ENCODE results near the gene STRAP. TPM values are rescaled to one million over a fixed set of nuclear protein-coding genes. Genes with fewer than 3 reads are reported as not detected.

The STRAP gene
- total and polyA plus RNA-seq, 10 of the 15 experiments (the other 5 are each of a cell fraction or from before 2014, with no cell fraction given) = 64.3 to 281 (median 119) TPM

DNA sequence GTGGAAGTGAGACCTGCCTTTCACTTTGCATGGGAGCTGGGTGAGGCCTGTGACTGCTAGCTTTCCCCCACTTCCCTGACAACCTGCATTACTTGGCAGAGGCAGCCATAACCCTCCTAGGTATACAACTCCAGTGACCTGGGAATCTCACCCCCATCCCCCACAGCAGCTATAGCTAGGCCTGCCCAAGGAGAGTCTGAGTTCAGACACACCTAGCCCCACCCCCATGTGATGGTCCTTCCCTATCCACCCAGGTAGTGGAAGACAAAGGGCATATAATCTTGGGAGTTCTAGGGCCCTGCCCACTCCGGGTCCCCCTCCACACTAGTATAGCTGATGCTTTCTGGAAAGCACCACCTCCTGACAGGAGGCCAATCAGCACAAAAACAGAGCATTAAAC is 6.3 kb upstream of the STRAP start:
- no peak overlapping the region for H3K27ac ChIP-seq (ENCODE audit: control insufficient read depth, insufficient read depth)
- ChIA-PET CTCF (interaction anchor here (1.3 to 1.9 kb wide), 2 partner anchors 12 to 343 kb away, joined by 4 to 5 read pairs; no protein-coding TSS in a partner anchor), POLR2A (interaction anchor here (0.5 to 0.6 kb wide), 2 partner anchors 8 to 36 kb away, joined by 3 read pairs; no protein-coding TSS in a partner anchor), RAD21 (ENCODE audit: unreplicated experiment) (no interaction called here), SMC1A (ENCODE audit: uncharacterized antibody, unreplicated experiment) (interaction anchor here (1.0 kb wide), 1 partner anchor 265 kb away, joined by 3 read pairs; no protein-coding TSS in a partner anchor)
- H3K9me3 ChIP-seq (replicated peaks; ENCODE audit: control insufficient read depth, insufficient read depth, low read length) = no peaks in the 10 kb centered on the region; the same call in 2 of the 3 replicates
- TF ChIP-seq POLR2AphosphoS5 (IDR thresholded peaks at IDR 0.05; ENCODE audit: low read length) = no peak
- no peak for TF ChIP-seq CBFB (IDR thresholded peaks at IDR 0.05; ENCODE audit: low read depth)
- no peak for TF ChIP-seq NBN (IDR thresholded peaks at IDR 0.05)
- no peak for TF ChIP-seq FOXK2 (IDR thresholded peaks at IDR 0.05)
- TF ChIP-seq, protein P1, sequence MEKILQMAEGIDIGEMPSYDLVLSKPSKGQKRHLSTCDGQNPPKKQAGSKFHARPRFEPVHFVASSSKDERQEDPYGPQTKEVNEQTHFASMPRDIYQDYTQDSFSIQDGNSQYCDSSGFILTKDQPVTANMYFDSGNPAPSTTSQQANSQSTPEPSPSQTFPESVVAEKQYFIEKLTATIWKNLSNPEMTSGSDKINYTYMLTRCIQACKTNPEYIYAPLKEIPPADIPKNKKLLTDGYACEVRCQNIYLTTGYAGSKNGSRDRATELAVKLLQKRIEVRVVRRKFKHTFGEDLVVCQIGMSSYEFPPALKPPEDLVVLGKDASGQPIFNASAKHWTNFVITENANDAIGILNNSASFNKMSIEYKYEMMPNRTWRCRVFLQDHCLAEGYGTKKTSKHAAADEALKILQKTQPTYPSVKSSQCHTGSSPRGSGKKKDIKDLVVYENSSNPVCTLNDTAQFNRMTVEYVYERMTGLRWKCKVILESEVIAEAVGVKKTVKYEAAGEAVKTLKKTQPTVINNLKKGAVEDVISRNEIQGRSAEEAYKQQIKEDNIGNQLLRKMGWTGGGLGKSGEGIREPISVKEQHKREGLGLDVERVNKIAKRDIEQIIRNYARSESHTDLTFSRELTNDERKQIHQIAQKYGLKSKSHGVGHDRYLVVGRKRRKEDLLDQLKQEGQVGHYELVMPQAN (conservative IDR thresholded peaks at IDR 0.05) = no peak
- no peak for TF ChIP-seq CBX3 (IDR thresholded peaks at IDR 0.05; ENCODE audit: borderline replicate concordance, low read depth)
- no peak for TF ChIP-seq NFYA (IDR thresholded peaks at IDR 0.05; ENCODE audit: borderline replicate concordance, low read depth, low read length)
- no peak for TF ChIP-seq PAX8 (IDR thresholded peaks at IDR 0.05)
- TF ChIP-seq EGR1 (IDR thresholded peaks at IDR 0.05; ENCODE audit: borderline replicate concordance in 1 of 2, low read depth in 2 of 2, low read length in 2 of 2) = no peak
- no peak for TF ChIP-seq RBBP5 (conservative IDR thresholded peaks at IDR 0.05)
- TF ChIP-seq, protein P2, sequence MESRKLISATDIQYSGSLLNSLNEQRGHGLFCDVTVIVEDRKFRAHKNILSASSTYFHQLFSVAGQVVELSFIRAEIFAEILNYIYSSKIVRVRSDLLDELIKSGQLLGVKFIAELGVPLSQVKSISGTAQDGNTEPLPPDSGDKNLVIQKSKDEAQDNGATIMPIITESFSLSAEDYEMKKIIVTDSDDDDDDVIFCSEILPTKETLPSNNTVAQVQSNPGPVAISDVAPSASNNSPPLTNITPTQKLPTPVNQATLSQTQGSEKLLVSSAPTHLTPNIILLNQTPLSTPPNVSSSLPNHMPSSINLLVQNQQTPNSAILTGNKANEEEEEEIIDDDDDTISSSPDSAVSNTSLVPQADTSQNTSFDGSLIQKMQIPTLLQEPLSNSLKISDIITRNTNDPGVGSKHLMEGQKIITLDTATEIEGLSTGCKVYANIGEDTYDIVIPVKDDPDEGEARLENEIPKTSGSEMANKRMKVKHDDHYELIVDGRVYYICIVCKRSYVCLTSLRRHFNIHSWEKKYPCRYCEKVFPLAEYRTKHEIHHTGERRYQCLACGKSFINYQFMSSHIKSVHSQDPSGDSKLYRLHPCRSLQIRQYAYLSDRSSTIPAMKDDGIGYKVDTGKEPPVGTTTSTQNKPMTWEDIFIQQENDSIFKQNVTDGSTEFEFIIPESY (IDR thresholded peaks at IDR 0.05) = no peak
- TF ChIP-seq WRNIP1 (IDR thresholded peaks at IDR 0.05; ENCODE audit: borderline replicate concordance, low read depth, low read length) = no peak
- no peaks in the 10 kb centered on the region for H3K27me3 ChIP-seq (replicated peaks in 1 of 2; ENCODE audit: control insufficient read depth in 2 of 2, insufficient read depth in 2 of 2, low read length in 1 of 2)
- intact Hi-C loops (cut with micrococcal nuclease; ENCODE audit: unreplicated experiment) (no loop called here), in situ Hi-C loops (cut with MboI) (loop anchor here (25.0 kb wide), 1 partner anchor 1089 kb away; no protein-coding TSS in a partner anchor)
- WGBS (ENCODE audit: insufficient coverage, insufficient replicate concordance, low lambda C conversion rate, missing lambda C conversion rate) = 0% methylated on average over 1 of the region's 1 CpG
- no peak overlapping the region for H3K4me2 ChIP-seq (ENCODE audit: control insufficient read depth, insufficient read depth)
- H3K36me3 ChIP-seq (ENCODE audit: control insufficient read depth in 2 of 2, insufficient read depth in 2 of 2, low read length in 1 of 2) = no peaks in the 10 kb centered on the region
- H3K79me2 ChIP-seq (ENCODE audit: control insufficient read depth, insufficient read depth, low read length) = no peaks in the 10 kb centered on the region
- BruUV-seq (replicated peaks) = no TSS peak
- DNase-seq (ENCODE audit: low read depth, low spot score) (no peak), ATAC-seq (no peak; the same call in 2 of the 3 replicates), FAIRE-seq (no peak)
- H3K9ac ChIP-seq (ENCODE audit: control insufficient read depth, insufficient read depth, low read length) = no peak overlapping the region
- no peaks in the 10 kb centered on the region for H4K20me1 ChIP-seq (ENCODE audit: control insufficient read depth, insufficient read depth)
- H3K4me3 ChIP-seq = no peak overlapping the region
- peaks cover 4% of the 10 kb centered on the region; the same call in 1 of the 2 replicates for H3K4me1 ChIP-seq (ENCODE audit: control insufficient read depth, insufficient read depth, low read length)
- no peak overlapping the region for H2AFZ ChIP-seq (ENCODE audit: control insufficient read depth, low read depth, low read length)

Data from GM12878 (cell line).